CD4-positive, alpha-beta T cell treated with Interleukin-10 for 1 hour (primary cell): Measurements from ENCODE around the gene FBXW12.

ENCODE experiments used
- DNase-seq: peaks from one replicate; pipeline ENCODE4 v3.0.0-alpha.2; 2020

The FBXW12 gene

DNA sequence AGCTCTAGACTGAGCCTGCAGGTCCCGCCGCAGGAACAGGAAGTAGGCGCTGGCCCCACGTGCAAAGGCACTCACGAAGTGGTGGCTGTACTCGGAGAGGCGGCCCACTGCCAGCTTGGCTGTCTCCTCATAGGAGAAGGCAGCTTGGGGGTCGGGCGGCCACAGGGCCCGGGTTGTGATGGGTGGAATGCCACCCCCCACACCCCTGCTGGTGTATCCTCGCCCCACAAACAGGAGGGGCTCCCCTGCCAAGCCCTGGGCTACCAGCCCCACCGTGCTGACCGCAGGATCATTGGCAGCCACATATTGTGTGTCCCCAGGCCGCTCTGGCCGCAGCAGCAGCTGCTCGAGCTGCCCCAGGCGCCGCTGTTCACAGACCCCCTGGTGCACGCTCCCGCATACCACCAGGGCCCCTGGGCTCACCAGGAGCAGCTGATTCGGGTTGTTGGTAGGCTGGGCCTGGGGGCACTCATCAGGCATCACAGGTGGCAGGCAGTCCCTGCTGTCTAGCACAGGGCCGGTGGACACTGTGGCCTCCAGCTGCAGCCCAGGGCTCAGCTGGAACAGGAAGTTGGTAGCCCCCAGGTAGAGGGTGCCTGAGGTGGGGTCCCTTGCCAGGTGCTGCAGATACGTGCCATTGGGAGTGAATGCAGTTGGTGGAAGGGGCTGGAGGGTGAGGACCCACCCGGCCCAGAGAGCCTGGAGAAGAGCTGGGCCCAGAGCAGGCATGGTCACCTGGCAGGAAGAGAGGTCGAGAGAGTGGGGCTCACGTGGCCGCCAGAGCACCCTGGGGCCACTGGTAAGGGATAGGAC, 52.1 kb downstream of the FBXW12 start:
- no peak for DNase-seq

DNA sequence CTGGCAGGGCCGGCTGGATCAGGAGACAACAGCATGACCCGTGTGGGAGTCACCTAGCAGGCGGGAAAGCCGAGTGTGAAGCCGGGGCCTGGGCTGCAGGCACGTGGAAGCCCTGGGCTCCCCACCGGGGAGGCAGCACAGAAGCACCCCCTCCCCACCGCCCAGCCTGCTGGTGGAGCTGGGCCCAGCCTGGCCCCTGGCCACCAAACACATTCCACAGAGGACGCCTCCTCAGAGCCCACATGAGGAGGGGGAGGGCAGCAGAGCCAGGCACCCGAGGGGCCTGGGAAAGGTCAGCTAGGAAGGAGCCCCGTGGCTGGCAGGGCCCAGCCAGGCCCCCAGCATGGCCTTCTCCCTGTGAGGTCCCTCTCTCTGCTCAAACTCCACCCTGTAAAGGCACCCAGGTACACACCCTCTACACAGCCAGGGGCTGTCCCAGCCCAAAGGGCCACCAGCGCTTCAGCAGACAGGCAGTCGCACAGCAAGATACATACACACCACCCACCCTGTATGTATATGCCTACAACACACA, 53.3 kb downstream of the FBXW12 start:
- no peak for DNase-seq

DNA sequence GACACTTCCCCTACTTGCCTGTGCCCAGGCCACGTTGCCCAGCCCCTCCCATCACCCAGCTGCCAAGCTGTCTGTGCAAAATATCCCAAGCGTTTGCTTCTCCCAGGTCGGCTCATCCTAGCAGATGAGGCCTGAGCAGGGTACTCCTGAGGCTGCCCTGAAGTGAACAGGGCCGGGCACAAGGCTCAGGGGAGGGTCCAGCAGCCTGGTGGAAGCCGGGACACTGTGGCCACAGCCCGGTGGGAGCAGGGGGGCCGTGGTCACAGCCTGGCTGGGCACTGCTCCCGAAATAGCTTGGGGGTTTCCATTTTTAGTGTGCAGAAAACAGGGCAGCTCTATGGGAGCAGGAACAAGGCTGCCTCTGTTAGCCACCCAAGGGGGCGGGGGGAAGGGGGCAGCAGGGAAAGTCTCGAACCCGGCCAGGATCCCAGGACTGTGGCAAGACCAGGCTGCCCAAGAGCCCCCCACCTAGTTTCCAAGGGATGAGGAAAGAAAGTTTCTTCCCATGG, 54.4 kb downstream of the FBXW12 start:
- no peak for DNase-seq

DNA sequence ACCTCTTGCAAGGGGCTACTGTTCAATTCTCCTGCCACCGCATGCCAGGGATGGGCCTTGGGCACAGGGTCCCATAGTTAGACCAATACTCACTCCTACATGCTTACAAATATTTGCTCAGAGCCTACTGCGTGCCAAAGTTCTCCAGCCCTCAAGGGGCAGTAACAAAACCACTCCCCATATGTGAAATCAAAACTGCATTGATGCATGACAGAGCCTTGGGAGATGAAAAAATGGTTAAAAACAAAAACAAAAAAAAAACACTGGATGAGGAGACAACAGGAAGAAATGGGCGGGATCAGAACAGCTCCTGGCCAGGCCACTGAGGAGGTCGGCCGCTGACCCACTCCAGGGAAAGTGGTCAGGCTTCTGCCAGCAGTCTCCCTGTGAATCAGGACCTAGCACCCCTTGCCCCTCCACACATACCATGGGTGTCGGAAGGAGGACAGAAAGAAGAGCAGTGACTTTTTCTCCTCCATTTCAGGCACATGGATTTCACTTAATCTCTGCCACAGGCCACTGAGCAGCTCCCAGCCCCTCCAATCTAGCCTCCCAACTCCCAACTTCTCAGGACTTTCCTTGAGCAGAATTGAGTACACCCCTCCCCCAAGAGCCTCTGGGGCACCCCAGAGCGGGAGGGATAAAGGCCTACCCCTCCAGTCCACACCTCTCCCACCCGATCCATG, 55.1 kb downstream of the FBXW12 start:
- no peak for DNase-seq

DNA sequence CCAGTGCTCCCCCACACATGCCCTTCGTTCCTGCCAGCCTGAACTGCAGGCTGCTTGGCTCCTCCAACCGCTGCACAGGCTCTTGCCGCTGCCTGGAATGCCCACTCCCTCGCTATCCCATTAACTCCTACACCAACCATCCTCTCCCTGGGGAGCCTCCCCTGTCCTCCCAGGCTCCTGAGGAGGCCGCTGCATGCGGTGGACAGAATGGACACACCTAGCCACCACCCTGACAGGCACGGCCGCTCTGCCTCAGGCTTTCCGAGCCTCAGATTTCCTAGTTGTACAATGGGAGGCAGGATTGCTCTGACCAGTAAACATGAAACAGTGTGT, 55.6 kb downstream of the FBXW12 start:
- DNase-seq, result no peak

DNA sequence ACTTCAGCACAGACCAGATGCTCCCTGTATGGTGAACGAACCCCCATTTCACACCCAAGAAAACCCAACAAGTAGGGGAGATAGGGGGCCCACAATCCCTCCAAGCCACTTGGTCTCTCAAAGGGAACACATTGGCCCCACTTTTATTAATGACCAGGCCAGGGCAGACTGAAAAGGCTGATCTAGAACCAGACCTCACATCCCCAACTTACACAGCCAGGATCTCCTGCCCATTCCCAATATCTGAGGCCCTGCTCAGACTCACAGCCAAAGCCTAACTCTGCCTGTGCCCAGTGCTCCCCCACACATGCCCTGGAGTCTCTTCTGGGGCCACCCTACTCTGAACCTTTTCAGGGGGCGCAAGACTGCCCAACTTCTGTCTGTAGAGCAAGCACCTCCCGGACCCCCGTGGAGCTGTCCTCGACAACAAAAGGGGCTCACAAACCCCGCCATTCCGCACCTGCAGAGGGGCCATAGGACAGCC, 56.1 kb downstream of the FBXW12 start:
- DNase-seq, result no peak

DNA sequence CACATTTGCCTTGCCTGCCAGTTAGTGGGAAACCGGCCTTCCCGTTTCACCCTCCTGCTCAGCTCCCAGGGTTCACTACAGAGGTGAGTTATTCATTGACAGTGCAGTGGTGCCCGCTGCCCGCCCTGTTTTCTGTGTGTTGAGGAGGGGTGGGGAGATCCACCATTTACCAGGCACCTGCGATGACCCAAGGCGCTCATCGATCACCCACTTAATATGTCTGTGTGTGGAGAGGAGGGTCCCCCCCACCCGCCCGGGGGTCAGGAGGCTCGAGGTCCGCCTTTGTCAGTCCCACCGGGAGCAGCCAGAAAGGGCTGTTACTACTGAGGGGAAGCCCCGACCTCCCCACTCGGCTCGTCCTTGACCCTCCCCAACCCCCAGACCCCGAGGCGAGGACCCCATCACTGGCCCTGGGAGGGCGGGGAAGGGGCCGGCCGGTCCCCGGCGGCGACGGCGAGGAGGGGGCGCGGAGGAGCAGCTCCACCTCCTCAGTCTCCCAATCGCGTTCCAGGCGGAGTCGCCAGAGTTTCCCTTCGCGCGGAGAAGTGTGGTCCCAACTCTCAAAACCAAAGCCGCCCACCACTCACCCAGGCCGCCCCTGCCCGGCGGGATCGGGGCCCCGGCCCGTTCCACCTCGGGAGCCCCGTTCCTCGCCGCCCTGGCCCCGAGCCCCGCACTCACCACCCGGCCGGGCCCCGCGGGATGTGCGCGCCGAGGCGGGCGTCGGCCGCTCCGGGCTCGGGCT, 56.7 kb downstream of the FBXW12 start:
- DNase-seq, result no peak

DNA sequence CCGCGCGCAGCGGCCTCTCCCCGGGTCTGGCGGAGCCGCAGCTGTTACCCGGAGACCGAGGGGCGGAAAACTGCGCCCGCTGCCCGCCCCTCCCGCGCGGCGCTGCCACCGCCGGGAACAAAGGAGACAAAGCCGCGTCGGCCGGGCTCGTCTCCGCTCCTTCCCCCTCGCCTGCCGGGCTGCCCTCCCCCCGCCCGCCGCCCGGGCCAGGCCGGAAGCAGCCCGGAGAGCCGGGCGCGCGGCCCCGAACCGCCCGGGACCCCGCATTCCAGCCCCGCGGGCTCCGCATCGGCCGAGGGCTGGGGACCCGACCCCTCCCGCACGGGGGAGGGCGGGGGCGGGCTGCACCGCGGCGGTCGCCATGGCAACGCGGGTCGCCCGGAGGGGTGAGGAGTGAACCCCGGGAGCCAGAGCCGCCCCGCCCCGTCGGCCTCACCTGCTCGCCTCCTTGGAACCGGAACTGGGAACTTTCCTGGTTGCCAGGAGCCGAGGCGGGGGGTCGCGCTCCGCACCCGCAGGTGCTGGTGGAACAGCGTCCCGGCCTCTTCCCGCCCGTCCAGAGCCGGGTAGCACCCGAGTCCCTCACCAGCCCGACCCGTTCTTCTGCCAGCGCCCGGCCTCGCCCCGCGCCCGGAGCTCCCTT, 57.4 kb downstream of the FBXW12 start:
- peak; percentile 73 for DNase-seq

DNA sequence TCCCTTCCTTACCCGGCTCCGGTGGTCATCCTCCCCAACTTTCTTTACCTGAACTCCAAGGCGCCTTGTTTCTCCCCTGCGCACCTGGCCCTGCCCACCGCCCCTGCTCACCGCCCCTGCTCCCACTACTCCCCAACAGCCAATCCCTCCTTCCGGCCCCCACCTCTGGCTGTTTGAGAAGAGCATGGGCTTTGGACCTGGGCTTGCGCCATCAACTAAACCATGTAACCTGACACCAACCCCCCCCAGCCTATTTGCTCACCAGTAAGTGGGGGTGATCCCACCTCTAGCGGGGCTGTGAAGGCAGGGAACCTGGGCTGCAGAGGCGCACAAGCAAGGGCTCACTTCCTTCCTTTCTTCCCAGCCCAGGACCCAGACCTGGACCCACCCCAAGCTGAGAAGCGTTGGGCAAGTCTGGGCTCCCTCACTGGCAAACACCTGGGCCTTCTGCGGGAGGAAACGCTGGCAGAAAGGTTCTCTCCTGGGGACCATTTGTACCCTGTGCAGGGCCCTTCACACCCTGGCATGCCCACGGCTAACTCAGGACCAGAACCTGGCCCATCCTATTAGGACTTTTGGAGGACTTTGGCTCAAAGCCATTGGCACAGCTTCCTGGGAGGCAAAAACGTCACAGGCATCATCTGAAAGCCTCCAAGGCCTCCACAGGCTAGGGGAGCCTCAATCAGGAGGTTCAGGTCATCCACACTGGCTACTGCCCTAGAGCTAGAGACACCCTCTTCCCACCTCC, 58.1 kb downstream of the FBXW12 start, which contains the start of gene PLXNB1:
Gene PLXNB1, minus strand, starts transcription at position 127 of the 748 bp plus-strand sequence. CDS start 5,475 bp downstream, outside the sequence.
- DNase-seq, result no peak

DNA sequence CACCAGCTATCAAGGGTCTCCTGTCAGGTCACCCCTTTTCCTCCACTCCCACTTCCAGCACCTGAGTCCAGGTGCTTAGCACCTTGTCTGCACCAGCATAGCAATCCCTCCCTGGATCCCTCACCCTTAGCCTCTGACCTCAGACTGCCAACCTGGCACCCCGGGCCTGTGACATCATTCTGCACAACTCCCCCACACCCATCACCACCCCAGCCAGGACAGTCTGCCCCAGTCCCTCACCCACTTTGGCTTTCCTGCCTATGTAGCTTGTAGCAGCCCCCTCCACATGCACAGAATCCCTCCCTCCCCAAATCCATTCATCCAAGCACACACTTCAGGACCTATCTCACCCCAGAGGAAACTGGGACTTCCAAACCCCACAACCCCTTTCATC, 58.7 kb downstream of the FBXW12 start:
- no peak for DNase-seq

DNA sequence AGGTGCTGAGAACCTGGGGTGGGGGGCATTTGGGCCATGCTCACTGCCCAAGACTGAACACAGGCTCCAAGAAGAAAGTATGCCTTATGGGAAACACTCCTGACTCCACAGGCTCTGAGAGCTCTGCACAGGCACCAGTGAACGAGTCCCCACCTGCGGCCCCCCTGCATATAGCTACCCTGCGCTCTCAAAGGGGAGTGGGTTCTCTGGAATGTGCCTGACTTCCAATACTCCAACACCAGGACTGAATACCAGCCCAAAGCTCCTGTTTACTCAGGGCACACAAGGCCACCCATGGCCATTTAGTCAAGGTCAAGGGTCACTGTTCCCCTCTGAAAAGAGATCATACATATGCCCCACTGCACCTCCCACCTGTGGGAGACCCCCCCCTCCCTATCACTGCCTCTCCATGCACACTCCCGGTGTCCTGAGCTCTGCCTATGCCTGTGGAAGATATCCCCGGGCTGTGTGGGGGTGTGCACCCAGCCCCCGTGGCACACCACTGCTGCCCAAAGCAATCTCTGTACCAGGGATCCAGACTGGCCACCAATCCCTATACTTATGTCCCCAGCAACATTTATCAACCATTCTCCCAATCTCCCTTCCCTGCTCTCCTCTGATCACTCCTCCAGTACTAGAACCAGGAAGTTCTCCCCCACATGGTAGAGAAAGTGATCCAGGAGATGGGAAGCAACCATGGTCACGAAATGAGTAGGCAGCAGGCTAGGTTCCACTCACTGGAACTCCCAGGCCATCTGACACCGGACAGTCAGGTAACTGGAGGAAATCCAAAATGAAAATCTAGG, 59.4 kb downstream of the FBXW12 start:
- DNase-seq, result no peak

DNA sequence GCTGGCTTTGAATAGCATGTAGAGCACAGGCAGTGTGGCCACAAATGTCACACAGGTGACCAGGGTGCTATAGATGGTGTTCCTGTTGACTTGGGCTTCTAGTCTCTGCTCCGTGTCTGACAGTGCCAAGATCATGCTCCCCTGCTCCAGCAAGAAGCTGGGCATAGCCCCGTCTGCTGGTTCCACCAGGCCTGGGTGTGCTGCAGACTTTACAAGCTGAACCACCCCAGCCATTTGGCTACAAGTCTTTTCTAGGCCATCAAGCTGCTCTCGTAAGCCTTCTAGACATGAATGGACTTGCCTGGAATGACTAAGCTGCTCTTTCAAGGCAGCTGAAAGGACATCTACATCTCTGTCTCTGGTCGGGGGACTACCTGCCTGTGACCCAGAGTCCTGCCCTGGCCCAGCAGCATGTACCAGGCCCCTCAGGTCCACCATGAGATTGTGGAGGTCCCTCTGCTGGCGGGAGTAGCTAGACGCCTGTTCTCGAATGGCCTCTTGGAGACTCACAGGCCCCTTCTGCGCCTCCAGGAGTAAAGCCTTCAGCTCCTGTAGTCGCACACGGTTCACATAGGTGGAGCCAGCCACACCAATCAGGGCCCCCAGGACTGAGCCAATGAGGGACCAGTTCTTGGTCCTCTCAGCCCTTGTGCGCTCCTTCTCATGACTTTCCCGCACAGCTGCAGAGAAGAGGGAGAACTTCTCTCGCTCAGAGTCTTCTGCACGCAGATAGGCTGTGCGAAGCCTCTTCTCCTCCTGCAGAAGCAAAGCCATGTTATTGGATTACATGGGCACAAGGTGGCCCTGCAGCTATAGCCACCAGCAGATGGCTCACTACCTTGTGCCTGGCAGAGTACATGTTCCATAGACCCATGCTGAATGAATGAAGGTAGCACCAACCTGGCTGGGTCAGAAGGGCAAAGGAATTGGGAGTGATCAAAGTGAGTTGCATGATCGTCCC, 60.7 kb downstream of the FBXW12 start:
- DNase-seq, result no peak

DNA sequence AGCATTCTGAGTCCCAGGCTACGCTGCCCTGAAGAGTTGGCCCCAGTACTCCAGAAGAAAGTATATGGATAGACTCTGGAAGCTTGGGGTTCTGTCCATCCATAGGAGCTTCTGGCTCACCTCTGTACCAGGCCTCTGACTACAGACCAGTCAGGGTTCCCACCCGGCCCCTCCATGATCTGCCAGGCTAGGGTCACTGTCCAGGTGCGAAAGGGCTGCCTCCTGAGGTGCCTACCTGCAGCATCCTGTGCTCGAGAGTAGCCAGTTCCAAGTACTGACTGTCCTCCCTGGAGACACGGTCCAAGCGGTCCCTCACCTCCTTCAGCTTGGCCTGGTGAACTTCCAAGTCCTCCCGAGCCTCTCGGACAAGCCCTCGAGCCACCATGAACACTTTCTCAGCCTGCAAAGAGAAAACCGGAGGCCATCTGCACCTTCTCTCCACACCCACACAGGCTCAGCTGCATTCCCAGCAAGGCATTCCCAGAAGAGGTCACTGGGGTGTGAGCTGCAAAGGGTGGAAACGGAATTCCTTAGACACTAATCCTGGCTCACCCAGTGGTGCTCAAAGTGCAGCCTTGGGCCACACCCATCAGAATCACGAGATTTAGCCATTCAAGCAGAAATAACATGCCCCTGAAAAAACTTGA, 61.6 kb downstream of the FBXW12 start:
- DNase-seq, result no peak

DNA sequence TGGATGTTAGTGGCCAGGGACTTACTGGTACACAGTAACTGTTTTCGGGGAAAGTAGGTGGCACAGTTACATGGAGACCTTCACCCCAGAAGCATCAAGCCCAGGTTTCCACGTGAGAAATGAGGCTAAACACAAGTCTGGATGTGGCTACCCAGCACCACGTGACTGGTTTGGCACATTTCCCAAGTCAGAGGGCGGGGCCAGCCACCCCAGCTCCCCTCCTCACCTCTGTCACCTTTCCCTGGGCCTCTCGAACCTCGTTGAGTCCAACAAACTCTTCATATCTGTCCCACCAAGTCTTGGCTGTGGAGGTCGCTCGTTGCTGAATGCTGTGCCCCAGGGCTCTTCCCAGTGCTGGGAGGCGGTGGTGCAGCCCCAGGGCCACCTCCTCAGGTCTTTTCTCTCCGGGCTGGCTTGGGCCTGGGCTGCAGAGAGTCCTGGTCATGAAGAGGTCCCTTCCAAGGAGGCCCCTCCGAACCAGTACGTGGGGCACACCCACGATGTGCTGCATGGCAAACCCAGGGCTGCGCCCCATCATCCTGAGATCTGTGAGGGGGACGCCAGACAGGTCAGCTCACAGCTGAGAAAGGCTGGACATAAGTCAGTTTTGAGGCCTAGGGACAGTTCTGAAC, 62.7 kb downstream of the FBXW12 start:
- DNase-seq, result no peak

DNA sequence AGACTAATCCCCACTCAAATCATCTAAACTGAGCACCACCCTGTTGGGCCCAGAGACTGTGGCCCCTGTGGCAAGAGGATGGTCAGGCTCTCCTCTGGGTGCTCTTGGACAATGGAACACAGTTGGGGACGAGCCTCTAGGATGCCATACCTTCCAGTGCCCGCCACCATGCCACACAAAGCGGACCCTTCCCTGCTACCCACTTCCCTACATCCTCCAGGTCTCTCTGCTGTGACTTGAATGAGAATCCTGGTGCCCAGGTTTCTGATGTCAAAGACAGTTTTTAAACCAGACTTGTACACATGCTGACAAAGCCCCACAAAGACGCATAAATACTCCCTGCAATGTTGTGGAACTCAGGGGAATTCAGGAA, 63.2 kb downstream of the FBXW12 start:
- no peak for DNase-seq

DNA sequence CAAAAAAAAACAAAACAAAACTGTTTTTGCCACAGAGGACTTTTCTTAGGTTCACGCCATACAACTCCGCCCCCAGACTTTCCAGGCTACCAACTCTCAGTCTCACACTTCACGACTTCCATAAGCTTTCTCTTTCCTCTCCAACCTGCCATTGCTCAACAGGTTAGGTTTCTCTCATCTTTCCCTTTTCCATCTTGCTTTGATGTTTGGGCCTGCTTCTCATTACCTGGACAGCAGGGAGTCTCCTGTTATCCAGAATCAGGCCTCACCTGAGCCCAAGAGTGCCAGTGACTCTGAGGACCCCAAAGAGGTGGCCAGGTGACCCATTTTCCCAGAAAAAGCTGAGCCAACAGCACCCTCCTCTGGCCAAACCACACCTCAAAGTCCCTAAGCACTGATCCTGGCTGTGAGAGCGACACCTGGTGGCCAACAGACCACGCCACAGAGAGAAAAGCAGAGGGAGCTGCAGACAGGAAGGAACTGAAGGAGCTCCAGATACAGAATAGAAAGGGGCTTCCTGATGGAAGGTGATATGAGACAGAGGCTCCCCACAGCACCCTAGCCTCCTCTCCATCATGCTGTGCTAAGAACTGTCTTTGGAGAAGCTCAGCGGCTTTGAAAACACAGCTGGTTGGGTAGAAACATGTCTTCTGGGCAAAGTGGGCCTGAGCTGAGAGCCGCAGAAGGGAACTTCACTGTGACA, 63.9 kb downstream of the FBXW12 start:
- DNase-seq, result peak; percentile 89

DNA sequence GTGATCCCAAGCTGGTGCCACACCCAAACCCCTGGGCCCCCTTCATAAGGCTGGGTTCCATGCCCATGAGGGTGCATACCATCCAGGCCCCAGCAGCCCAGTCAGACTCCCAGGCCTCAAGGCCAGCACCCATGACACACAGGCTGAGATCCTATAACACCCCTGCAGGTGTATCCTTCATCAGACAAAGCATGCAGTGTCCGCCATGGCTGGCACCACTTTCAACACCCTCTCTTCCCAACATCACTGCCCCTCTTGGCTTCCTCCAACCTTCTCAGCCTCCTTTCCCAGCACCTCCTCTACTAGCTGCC, 64.4 kb downstream of the FBXW12 start:
- no peak for DNase-seq

DNA sequence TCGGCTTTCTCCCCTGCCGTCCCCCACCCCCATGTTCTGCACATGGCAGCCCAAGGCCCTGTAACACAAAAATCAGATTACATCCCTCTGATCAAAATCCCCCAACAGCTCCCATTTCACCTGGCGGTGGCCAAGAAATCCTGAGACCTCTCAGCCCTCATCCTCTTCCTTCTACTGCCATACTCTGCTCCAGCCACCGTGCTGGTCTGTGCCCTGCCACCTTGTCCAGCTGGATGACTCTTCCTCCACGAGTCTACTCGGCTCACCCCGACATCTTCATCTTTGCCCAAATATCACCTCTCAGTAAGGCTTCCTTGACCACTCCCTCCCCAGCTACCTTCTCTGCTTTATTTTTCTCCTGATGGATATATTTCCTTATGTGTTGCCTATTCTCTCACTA, 64.8 kb downstream of the FBXW12 start:
- no peak for DNase-seq
